Activated T-cell treated with anti-CD3 and anti-CD28 coated beads, Interleukin-2, amount 50 U/mL, for 4 hours (primary cell): Measurements from ENCODE around the gene MT1B. TPM values are rescaled to one million over a fixed set of nuclear protein-coding genes. Genes with fewer than 3 reads are reported as not detected.

Experiments
- ATAC-seq, 2 donors: fragments of 200-7000 bp; cut with Tn5 transposase; one replicate each; pipeline ENCODE4 v1.10.0; 2021
- DNase-seq: peaks from one replicate; pipeline ENCODE4 v3.0.0-alpha.2; 2020
- H3K27me3 Mint-ChIP-seq: one replicate; pipeline ENCODE4 v1.8.0; 2021; ENCODE audit warnings: low read depth, mixed read lengths
- H3K36me3 Mint-ChIP-seq: one replicate; pipeline ENCODE4 v1.8.0; 2022; ENCODE audit warnings: mixed read lengths; ENCODE audit not compliant: insufficient read depth
- H3K4me1 Mint-ChIP-seq: one replicate; pipeline ENCODE4 v1.8.0; 2021; ENCODE audit warnings: low read depth, mixed read lengths
- H3K4me3 Mint-ChIP-seq: one replicate; pipeline ENCODE4 v1.8.0; 2021; ENCODE audit warnings: mild to moderate bottlenecking, moderate library complexity, mixed read lengths
- H3K9me3 Mint-ChIP-seq: one replicate; pipeline ENCODE4 v1.8.0; 2021; ENCODE audit warnings: mixed read lengths
- total RNA-seq, 3 donors: library from RNA; stranded (reverse); gene quantifications; one replicate each; pipeline ENCODE4 v1.2.1, GENCODE V29; 2021

Gene MT1B
- total RNA-seq, 3 donors from 2014 or later = not detected

GRCh38 chr16:56686758-56687157, 35.1 kb downstream of the MT1B start:
- Mint-ChIP-seq H3K4me3 (no peak overlapping the region), H3K9me3 (no peaks in the 10 kb centered on the region), H3K27me3 (no peaks in the 10 kb centered on the region), H3K36me3 (peaks cover 10% of the 10 kb centered on the region), H3K4me1 (peaks cover 17% of the 10 kb centered on the region)
- ATAC-seq (no peak), DNase-seq (no peak)

- H3K36me3 Mint-ChIP-seq = peaks cover 6% of the 10 kb centered on the region
- H3K9me3 Mint-ChIP-seq = no peaks in the 10 kb centered on the region
- no peak overlapping the region for H3K4me3 Mint-ChIP-seq
- peaks cover 7% of the 10 kb centered on the region for H3K4me1 Mint-ChIP-seq
- DNase-seq (no peak), ATAC-seq (no peak)
- no peaks in the 10 kb centered on the region for H3K27me3 Mint-ChIP-seq
Observed at GRCh38 chr16:56688762-56689161, 37.1 kb downstream of the MT1B start.

- Mint-ChIP-seq H3K9me3 (no peaks in the 10 kb centered on the region), H3K4me1 (peaks cover 3% of the 10 kb centered on the region), H3K4me3 (no peak overlapping the region), H3K36me3 (peaks cover 5% of the 10 kb centered on the region), H3K27me3 (no peaks in the 10 kb centered on the region)
- no peak for ATAC-seq
- DNase-seq = no peak
Observed at GRCh38 chr16:56689171-56689570, 37.5 kb downstream of the MT1B start.

GRCh38 chr16:56690420-56691122, 38.9 kb downstream of the MT1B start:
- Mint-ChIP-seq H3K36me3 (peaks cover 5% of the 10 kb centered on the region), H3K4me3 (no peak overlapping the region), H3K4me1 (no peaks in the 10 kb centered on the region), H3K27me3 (no peaks in the 10 kb centered on the region), H3K9me3 (no peaks in the 10 kb centered on the region)
- DNase-seq = no peak
- no peak for ATAC-seq

GRCh38 chr16:56691885-56692284, 40.2 kb downstream of the MT1B start:
- H3K36me3 Mint-ChIP-seq = no peaks in the 10 kb centered on the region
- H3K4me3 Mint-ChIP-seq = no peak overlapping the region
- H3K9me3 Mint-ChIP-seq = no peaks in the 10 kb centered on the region
- no peaks in the 10 kb centered on the region for H3K4me1 Mint-ChIP-seq
- DNase-seq (no peak), ATAC-seq (no peak)
- H3K27me3 Mint-ChIP-seq = no peaks in the 10 kb centered on the region

GRCh38 chr16:56695246-56695645, 43.6 kb downstream of the MT1B start:
- Mint-ChIP-seq H3K36me3 (no peaks in the 10 kb centered on the region), H3K27me3 (no peaks in the 10 kb centered on the region), H3K4me1 (no peaks in the 10 kb centered on the region), H3K4me3 (no peak overlapping the region), H3K9me3 (peaks cover 7% of the 10 kb centered on the region)
- ATAC-seq (no peak), DNase-seq (no peak)

GRCh38 chr16:56697456-56698155, 45.9 kb downstream of the MT1B start:
- H3K36me3 Mint-ChIP-seq = no peaks in the 10 kb centered on the region
- no peaks in the 10 kb centered on the region for H3K27me3 Mint-ChIP-seq
- no peak overlapping the region for H3K4me3 Mint-ChIP-seq
- ATAC-seq (no peak), DNase-seq (no peak)
- peaks cover 7% of the 10 kb centered on the region for H3K4me1 Mint-ChIP-seq
- H3K9me3 Mint-ChIP-seq = peaks cover 7% of the 10 kb centered on the region

GRCh38 chr16:56700195-56700594, 48.5 kb downstream of the MT1B start:
- H3K27me3 Mint-ChIP-seq = no peaks in the 10 kb centered on the region
- H3K9me3 Mint-ChIP-seq = peaks cover 7% of the 10 kb centered on the region
- no peak for DNase-seq
- no peak for ATAC-seq
- H3K4me1 Mint-ChIP-seq = peaks cover 7% of the 10 kb centered on the region
- H3K36me3 Mint-ChIP-seq = no peaks in the 10 kb centered on the region
- no peak overlapping the region for H3K4me3 Mint-ChIP-seq

GRCh38 chr16:56700631-56701030, 48.9 kb downstream of the MT1B start:
- no peaks in the 10 kb centered on the region for H3K36me3 Mint-ChIP-seq

GRCh38 chr16:56701534-56701933, 49.8 kb downstream of the MT1B start:
- no peak for DNase-seq
- H3K27me3 Mint-ChIP-seq = no peaks in the 10 kb centered on the region
- no peaks in the 10 kb centered on the region for H3K36me3 Mint-ChIP-seq
- no peak overlapping the region for H3K4me3 Mint-ChIP-seq
- H3K9me3 Mint-ChIP-seq = peaks cover 7% of the 10 kb centered on the region
- ATAC-seq = no peak
- H3K4me1 Mint-ChIP-seq = peaks cover 7% of the 10 kb centered on the region

More at GRCh38 chr16:56700631-56701030, 48.9 kb downstream of the MT1B start:
- peaks cover 7% of the 10 kb centered on the region for H3K9me3 Mint-ChIP-seq
- DNase-seq (no peak), ATAC-seq (no peak)
- peaks cover 7% of the 10 kb centered on the region for H3K4me1 Mint-ChIP-seq
- no peaks in the 10 kb centered on the region for H3K27me3 Mint-ChIP-seq
- H3K4me3 Mint-ChIP-seq = no peak overlapping the region

Other genes starting within 250 kb of the MT1B start
- 10 to 100 TPM; 36.3 to 44.6 (median 41.1) TPM for gene AMFR, start 226.3 kb upstream of the MT1B start, total RNA-seq
- 100 to 1,000 TPM; 234 to 247 (median 245) TPM for gene NUDT21, start 200.6 kb upstream of the MT1B start, total RNA-seq
- 100 to 1,000 TPM in 2 of 3 donors, 10 to 100 TPM in 1; 99.3 to 108 (median 101) TPM for gene OGFOD1, start 200.3 kb upstream of the MT1B start, total RNA-seq
- 1 to 10 TPM; 6.2 to 8.2 (median 8.0) TPM for gene BBS2, start 131.9 kb upstream of the MT1B start, total RNA-seq
- not detected for gene MT4, start 86.8 kb upstream of the MT1B start, total RNA-seq
- gene MT3, start 62.4 kb upstream of the MT1B start, total RNA-seq = under 1 TPM in 1 of 3 donors, not detected in 2; 0.35 TPM
- gene MT2A, start 43.3 kb upstream of the MT1B start, total RNA-seq = 100 to 1,000 TPM; 186 to 438 (median 301) TPM
- gene MT1E, start 26.1 kb upstream of the MT1B start, total RNA-seq = 100 to 1,000 TPM in 1 of 3 donors, 10 to 100 TPM in 2; 49.1 to 122 (median 71.4) TPM
- gene MT1M, start 19.2 kb upstream of the MT1B start, total RNA-seq = under 1 TPM in 1 of 3 donors, not detected in 2; 0.48 TPM
- gene MT1A, start 13.2 kb upstream of the MT1B start, total RNA-seq = not detected
- gene MT1F, start 6.1 kb downstream of the MT1B start, total RNA-seq = 10 to 100 TPM; 10.9 to 14.4 (median 12.4) TPM
- 10 to 100 TPM; 28.8 to 40.5 (median 35.9) TPM for gene MT1G, start 16.2 kb downstream of the MT1B start, total RNA-seq
- 1 to 10 TPM in 2 of 3 donors, under 1 TPM in 1; 0.71 to 7.0 (median 2.7) TPM for gene MT1H, start 17.9 kb downstream of the MT1B start, total RNA-seq
- gene MT1X, start 30.6 kb downstream of the MT1B start, total RNA-seq = 100 to 1,000 TPM; 118 to 192 (median 135) TPM
- 100 to 1,000 TPM; 178 to 195 (median 181) TPM for gene NUP93, start 78.2 kb downstream of the MT1B start, total RNA-seq
- gene SLC12A3, start 213.3 kb downstream of the MT1B start, total RNA-seq = not detected